ENCODE data around the gene KIF5A. TPM values are rescaled to one million over a fixed set of nuclear protein-coding genes. Genes with fewer than 3 reads are reported as not detected.

Gene KIF5A
- total and polyA plus RNA-seq, 2 of the 13 experiments (the other 11 are each of a cell fraction or from before 2014, with no cell fraction given), result 1.6 to 11.9 TPM

DNA sequence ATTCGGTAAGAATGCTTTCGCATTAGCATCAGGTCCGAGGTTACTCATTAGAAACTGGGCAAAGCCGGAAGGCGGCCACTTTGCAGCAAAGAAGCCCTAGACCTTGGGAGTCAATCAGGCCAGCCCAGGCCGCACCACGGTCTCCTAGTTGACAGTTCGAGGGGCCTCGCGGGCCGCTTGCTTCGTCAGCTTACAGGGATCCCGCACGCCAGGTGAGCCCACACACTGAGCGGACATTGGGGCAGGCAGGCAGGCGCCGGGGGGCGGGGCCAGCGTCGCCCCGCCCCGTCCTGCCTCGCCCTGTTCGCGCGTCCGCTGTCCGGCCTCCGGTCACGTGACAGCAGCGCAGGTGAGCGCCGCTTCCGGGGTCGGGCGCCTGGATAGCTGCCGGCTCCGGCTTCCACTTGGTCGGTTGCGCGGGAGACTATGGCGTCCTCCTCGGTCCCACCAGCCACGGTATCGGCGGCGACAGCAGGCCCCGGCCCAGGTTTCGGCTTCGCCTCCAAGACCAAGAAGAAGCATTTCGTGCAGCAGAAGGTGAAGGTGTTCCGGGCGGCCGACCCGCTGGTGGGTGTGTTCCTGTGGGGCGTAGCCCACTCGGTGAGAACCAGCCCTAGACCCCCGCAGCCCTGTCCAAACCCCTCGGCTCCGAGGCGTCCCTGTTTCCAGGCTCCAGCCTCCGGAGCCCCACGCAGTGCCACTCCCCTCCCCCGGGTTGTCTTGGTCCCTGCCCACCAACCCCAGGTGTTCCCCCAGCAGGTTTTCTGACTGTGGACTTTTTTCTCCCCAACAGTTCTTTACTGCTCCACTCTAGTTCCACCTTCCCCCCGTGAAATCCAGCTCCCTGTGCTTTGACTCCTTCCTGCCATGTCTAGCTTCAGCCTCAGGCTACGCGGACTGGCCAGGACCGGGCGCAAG is 41.3 kb downstream of the KIF5A start, which contains the start of gene PIP4K2C (continued):
- TF ChIP-seq, protein P1, sequence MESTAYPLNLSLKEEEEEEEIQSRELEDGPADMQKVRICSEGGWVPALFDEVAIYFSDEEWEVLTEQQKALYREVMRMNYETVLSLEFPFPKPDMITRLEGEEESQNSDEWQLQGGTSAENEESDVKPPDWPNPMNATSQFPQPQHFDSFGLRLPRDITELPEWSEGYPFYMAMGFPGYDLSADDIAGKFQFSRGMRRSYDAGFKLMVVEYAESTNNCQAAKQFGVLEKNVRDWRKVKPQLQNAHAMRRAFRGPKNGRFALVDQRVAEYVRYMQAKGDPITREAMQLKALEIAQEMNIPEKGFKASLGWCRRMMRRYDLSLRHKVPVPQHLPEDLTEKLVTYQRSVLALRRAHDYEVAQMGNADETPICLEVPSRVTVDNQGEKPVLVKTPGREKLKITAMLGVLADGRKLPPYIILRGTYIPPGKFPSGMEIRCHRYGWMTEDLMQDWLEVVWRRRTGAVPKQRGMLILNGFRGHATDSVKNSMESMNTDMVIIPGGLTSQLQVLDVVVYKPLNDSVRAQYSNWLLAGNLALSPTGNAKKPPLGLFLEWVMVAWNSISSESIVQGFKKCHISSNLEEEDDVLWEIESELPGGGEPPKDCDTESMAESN (CRISPR knock-in tag; conservative IDR thresholded peaks at IDR 0.05), result no peak; the same call in 1 of the 2 replicates
- no peak for TF ChIP-seq SOX13 (IDR thresholded peaks at IDR 0.05)
- no peak for TF ChIP-seq SOX13 (CRISPR knock-in tag; conservative IDR thresholded peaks at IDR 0.05 in 1 of 2, IDR thresholded peaks at IDR 0.05 in 1 of 2)
- peak; percentile 89 for TF ChIP-seq BHLHE40 (IDR thresholded peaks at IDR 0.05; ENCODE audit: low read length)
- TF ChIP-seq ATF1 (CRISPR knock-in tag; IDR thresholded peaks at IDR 0.05), result no peak
- no peak for TF ChIP-seq GFI1 (CRISPR knock-in tag; IDR thresholded peaks at IDR 0.05; ENCODE audit: borderline replicate concordance)
- no peak for TF ChIP-seq ZFP36L2 (CRISPR knock-in tag; IDR thresholded peaks at IDR 0.05)
- TF ChIP-seq RARA (CRISPR knock-in tag; IDR thresholded peaks at IDR 0.05), result no peak
- TF ChIP-seq ZNF317 (CRISPR knock-in tag; IDR thresholded peaks at IDR 0.05), result peak; percentile 63; the same call in 1 of the 2 replicates
- no peak for TF ChIP-seq NFATC3 (CRISPR knock-in tag; IDR thresholded peaks at IDR 0.05)
- TF ChIP-seq MXD4 (CRISPR knock-in tag; IDR thresholded peaks at IDR 0.05), result peak; percentile 65; the same call in 1 of the 2 replicates
- TF ChIP-seq POLR2AphosphoS2 (IDR thresholded peaks at IDR 0.05; ENCODE audit: low read depth, low read length), result no peak
- TF ChIP-seq, protein P2, sequence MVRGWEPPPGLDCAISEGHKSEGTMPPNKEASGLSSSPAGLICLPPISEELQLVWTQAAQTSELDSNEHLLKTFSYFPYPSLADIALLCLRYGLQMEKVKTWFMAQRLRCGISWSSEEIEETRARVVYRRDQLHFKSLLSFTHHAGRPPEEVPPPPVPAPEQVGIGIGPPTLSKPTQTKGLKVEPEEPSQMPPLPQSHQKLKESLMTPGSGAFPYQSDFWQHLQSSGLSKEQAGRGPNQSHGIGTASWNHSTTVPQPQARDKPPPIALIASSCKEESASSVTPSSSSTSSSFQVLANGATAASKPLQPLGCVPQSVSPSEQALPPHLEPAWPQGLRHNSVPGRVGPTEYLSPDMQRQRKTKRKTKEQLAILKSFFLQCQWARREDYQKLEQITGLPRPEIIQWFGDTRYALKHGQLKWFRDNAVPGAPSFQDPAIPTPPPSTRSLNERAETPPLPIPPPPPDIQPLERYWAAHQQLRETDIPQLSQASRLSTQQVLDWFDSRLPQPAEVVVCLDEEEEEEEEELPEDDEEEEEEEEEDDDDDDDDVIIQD (CRISPR knock-in tag; IDR thresholded peaks at IDR 0.05; ENCODE audit: low read depth), result no peak
- TF ChIP-seq ZNF274 (CRISPR knock-in tag; IDR thresholded peaks at IDR 0.05), result no peak; the same call in 1 of the 2 replicates
- TF ChIP-seq ISX (CRISPR knock-in tag; conservative IDR thresholded peaks at IDR 0.05), result no peak
- peak; percentile 71; the same call in 1 of the 2 replicates for TF ChIP-seq KDM2A (CRISPR knock-in tag; IDR thresholded peaks at IDR 0.05; ENCODE audit: borderline replicate concordance, low read depth)
- TF ChIP-seq, protein P3, sequence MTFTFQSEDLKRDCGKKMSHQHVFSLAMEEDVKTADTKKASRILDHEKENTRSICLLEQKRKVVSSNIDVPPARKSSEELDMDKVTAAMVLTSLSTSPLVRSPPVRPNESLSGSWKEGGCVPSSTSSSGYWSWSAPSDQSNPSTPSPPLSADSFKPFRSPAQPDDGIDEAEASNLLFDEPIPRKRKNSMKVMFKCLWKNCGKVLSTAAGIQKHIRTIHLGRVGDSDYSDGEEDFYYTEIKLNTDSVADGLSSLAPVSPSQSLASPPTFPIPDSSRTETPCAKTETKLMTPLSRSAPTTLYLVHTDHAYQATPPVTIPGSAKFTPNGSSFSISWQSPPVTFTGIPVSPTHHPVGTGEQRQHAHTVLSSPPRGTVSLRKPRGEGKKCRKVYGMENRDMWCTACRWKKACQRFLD (CRISPR knock-in tag; IDR thresholded peaks at IDR 0.05; ENCODE audit: borderline replicate concordance), result no peak
- no peak for TF ChIP-seq MEIS2 (CRISPR knock-in tag; IDR thresholded peaks at IDR 0.05)
- TF ChIP-seq ZNF891 (CRISPR knock-in tag; IDR thresholded peaks at IDR 0.05), result peak; percentile 22
- TF ChIP-seq, protein P4, sequence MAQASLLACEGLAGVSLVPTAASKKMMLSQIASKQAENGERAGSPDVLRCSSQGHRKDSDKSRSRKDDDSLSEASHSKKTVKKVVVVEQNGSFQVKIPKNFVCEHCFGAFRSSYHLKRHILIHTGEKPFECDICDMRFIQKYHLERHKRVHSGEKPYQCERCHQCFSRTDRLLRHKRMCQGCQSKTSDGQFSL (CRISPR knock-in tag; IDR thresholded peaks at IDR 0.05), result no peak
- TF ChIP-seq ZNF496 (CRISPR knock-in tag; IDR thresholded peaks at IDR 0.05; ENCODE audit: insufficient replicate concordance), result no peak
- TF ChIP-seq RFX3 (CRISPR knock-in tag; IDR thresholded peaks at IDR 0.05), result no peak
- TF ChIP-seq GATA4 (IDR thresholded peaks at IDR 0.05; ENCODE audit: borderline replicate concordance, low read depth), result no peak
- no peak; the same call in 1 of the 2 replicates for TF ChIP-seq ELF3 (CRISPR knock-in tag; IDR thresholded peaks at IDR 0.05)
- TF ChIP-seq TEAD3 (CRISPR knock-in tag; optimal IDR thresholded peaks at IDR 0.05; ENCODE audit: borderline replicate concordance), result peak; percentile 38
- TF ChIP-seq ADNP (CRISPR knock-in tag; IDR thresholded peaks at IDR 0.05), result no peak
- TF ChIP-seq AGO1 (IDR thresholded peaks at IDR 0.05; ENCODE audit: low read depth, low read length, poor library complexity, severe bottlenecking), result no peak
